Activated T-helper 1 cell treated with anti-CD3 and anti-CD28 coated beads, Interleukin-2, amount 50 U/mL, for 16 hours (primary cell): ENCODE results near the gene SCARF1.

Experiments
- DNase-seq, 2 donors: peaks; one replicate each; pipeline ENCODE4 v3.0.0-alpha.2; 2020; ENCODE audit warnings: low read depth in 1 of 2, low spot score in 1 of 2

SCARF1 gene

GRCh38 chr17:1601571-1601970, 44.0 kb downstream of the SCARF1 start:
- no peak for DNase-seq

- DNase-seq: no peak
Observed at GRCh38 chr17:1598399-1599095, 47.0 kb downstream of the SCARF1 start.

- no peak for DNase-seq
Observed at GRCh38 chr17:1597861-1598342, 47.6 kb downstream of the SCARF1 start.

- DNase-seq: no peak
Observed at GRCh38 chr17:1593630-1593931, 52.0 kb downstream of the SCARF1 start.

- DNase-seq: no peak
Observed at GRCh38 chr17:1592751-1593629, 52.5 kb downstream of the SCARF1 start.

GRCh38 chr17:1591474-1592090, 54.0 kb downstream of the SCARF1 start:
- DNase-seq: no peak

- no peak for DNase-seq
Observed at GRCh38 chr17:1590747-1591473, 54.6 kb downstream of the SCARF1 start.

- no peak for DNase-seq
Observed at GRCh38 chr17:1590029-1590746, 55.3 kb downstream of the SCARF1 start.

GRCh38 chr17:1588821-1589585, 56.5 kb downstream of the SCARF1 start:
- no peak for DNase-seq

GRCh38 chr17:1584167-1584566, 61.4 kb downstream of the SCARF1 start:
- no peak for DNase-seq
